ENCODE measurements around the gene P2RY2. TPM values are rescaled to one million over a fixed set of nuclear protein-coding genes. Genes with fewer than 3 reads are reported as not detected.

P2RY2 gene
- total and polyA plus RNA-seq, 2 donors (not counting 1 experiment from before 2014, with no cell fraction given): 0.05 to 0.17 TPM

GRCh38 chr11:73280626-73281025, 62.5 kb downstream of the P2RY2 start:
- DNase-seq (ENCODE audit: low read depth in 2 of 2): no peak
- Histone ChIP-seq H3K27ac (ENCODE audit: insufficient read depth, low read length) (no peak overlapping the region), H3K9ac (ENCODE audit: insufficient read depth, low read length) (no peak overlapping the region), H3K27me3 (ENCODE audit: control insufficient read depth, insufficient read depth, low read length) (peaks cover 7% of the 10 kb centered on the region), H3K4me3 (replicated peaks in 1 of 4; ENCODE audit: control extremely low read depth in 1 of 4, insufficient read depth in 1 of 4, low read depth in 3 of 4, low read length in 4 of 4) (no peak overlapping the region), H3K4me2 (ENCODE audit: extremely low read depth, insufficient read depth, low read length) (no peak overlapping the region), H4K20me1 (ENCODE audit: control insufficient read depth, extremely low read depth, insufficient read depth, low read length) (no peaks in the 10 kb centered on the region), H3K79me2 (ENCODE audit: control insufficient read depth, insufficient read depth, low read length) (no peaks in the 10 kb centered on the region), H3K9me3 (ENCODE audit: control insufficient read depth, insufficient read depth, low read depth, low read length) (no peaks in the 10 kb centered on the region), H2AFZ (ENCODE audit: low read length) (no peak overlapping the region), H3K36me3 (ENCODE audit: control insufficient read depth, insufficient read depth, low read length) (no peaks in the 10 kb centered on the region), H3K4me1 (ENCODE audit: control insufficient read depth, extremely low read depth, insufficient read depth, low read length) (no peaks in the 10 kb centered on the region)
- TF ChIP-seq EZH2 (IDR thresholded peaks at IDR 0.05; ENCODE audit: low read length, missing control alignments): no peak
- TF ChIP-seq, protein P1, sequence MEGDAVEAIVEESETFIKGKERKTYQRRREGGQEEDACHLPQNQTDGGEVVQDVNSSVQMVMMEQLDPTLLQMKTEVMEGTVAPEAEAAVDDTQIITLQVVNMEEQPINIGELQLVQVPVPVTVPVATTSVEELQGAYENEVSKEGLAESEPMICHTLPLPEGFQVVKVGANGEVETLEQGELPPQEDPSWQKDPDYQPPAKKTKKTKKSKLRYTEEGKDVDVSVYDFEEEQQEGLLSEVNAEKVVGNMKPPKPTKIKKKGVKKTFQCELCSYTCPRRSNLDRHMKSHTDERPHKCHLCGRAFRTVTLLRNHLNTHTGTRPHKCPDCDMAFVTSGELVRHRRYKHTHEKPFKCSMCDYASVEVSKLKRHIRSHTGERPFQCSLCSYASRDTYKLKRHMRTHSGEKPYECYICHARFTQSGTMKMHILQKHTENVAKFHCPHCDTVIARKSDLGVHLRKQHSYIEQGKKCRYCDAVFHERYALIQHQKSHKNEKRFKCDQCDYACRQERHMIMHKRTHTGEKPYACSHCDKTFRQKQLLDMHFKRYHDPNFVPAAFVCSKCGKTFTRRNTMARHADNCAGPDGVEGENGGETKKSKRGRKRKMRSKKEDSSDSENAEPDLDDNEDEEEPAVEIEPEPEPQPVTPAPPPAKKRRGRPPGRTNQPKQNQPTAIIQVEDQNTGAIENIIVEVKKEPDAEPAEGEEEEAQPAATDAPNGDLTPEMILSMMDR (conservative IDR thresholded peaks at IDR 0.05 in 1 of 2, IDR thresholded peaks at IDR 0.05 in 1 of 2; ENCODE audit: low read depth in 1 of 2, low read length in 2 of 2): no peak

DNA sequence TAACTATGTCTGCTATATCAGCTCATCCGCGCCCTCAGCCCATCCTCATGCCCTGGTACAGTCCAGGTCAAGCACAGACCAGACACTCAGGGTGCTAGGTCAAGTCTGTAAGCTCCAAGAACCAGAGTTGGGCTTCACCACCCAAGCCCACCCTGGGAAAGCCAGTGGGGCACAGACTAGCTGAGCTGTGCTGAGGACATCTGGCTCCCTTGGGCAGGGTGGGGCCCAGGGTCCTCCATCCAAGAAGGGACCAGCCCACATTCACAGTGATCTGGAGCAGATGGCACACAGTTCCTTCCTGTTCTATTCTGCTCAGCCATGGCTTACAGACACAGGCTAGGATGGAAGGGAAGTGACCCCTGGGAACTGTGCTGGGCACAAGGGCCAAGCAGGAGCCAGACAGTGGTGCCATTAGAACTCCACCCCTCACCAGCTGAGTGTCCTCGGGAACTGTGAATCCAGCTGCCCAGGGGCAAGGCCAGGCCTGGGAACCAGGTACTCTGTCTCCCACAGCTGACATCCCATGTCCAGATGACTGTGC, 63.2 kb downstream of the P2RY2 start:
- Histone ChIP-seq H3K27me3 (ENCODE audit: control insufficient read depth, insufficient read depth, low read length) (peaks cover 6% of the 10 kb centered on the region), H3K36me3 (ENCODE audit: control insufficient read depth, insufficient read depth, low read length) (no peaks in the 10 kb centered on the region), H3K79me2 (ENCODE audit: control insufficient read depth, insufficient read depth, low read length) (no peaks in the 10 kb centered on the region), H3K9ac (ENCODE audit: insufficient read depth, low read length) (no peak overlapping the region), H3K4me2 (ENCODE audit: extremely low read depth, insufficient read depth, low read length) (no peak overlapping the region), H3K4me1 (ENCODE audit: control insufficient read depth, extremely low read depth, insufficient read depth, low read length) (no peaks in the 10 kb centered on the region), H2AFZ (ENCODE audit: low read length) (no peak overlapping the region), H3K9me3 (ENCODE audit: control insufficient read depth, insufficient read depth, low read depth, low read length) (no peaks in the 10 kb centered on the region), H3K27ac (ENCODE audit: insufficient read depth, low read length) (no peak overlapping the region), H4K20me1 (ENCODE audit: control insufficient read depth, extremely low read depth, insufficient read depth, low read length) (no peaks in the 10 kb centered on the region), H3K4me3 (replicated peaks in 1 of 4; ENCODE audit: control extremely low read depth in 1 of 4, insufficient read depth in 1 of 4, low read depth in 3 of 4, low read length in 4 of 4) (no peak overlapping the region)
- DNase-seq (ENCODE audit: low read depth in 2 of 2): no peak
- no peak for TF ChIP-seq EZH2 (IDR thresholded peaks at IDR 0.05; ENCODE audit: low read length, missing control alignments)
- TF ChIP-seq, protein P1 (conservative IDR thresholded peaks at IDR 0.05 in 1 of 2, IDR thresholded peaks at IDR 0.05 in 1 of 2; ENCODE audit: low read depth in 1 of 2, low read length in 2 of 2): no peak

DNA sequence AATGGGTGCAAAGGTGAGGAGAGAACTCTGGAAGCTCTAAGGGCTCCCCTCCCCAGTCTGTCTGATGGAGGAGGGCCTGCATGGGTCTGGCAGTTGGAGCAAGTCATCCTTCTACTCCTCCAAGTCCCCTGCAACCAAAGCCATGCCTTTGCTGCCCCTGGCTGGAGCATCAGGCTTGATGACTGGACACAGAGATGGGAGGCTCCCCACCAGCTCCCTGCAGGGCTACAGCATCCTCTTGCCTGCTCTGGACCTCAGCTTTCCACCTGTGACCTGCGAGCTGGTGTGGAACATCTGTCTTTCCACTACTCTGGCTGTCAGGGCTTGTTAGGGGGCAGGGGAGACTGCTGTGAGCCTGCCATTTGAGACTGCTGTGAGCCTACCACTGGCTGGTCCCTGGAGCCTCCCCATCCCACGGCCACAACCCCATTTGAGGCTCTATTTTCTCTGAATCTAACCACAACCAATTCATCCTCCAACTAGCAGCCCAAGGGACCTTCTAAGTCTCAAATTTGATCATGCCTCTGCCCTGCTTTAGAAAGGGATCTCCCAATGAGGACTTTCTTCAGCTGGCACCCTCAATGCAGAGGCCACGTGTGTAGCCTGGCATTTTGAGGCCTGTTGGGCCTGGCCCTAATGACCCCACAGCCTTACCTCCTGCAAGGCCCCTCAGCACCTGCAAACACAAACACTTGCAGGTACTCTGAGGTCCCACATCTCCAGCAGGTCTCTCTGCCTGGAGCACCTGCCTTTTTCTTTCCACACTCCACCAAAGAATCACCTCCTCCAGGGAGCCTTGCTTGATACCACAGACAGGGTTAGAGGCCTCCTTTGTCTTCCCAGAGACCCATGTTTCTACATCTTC, 63.9 kb downstream of the P2RY2 start:
- no peak for DNase-seq (ENCODE audit: low read depth in 2 of 2)
- TF ChIP-seq, protein P1 (conservative IDR thresholded peaks at IDR 0.05 in 1 of 2, IDR thresholded peaks at IDR 0.05 in 1 of 2; ENCODE audit: low read depth in 1 of 2, low read length in 2 of 2): no peak
- Histone ChIP-seq H3K27me3 (ENCODE audit: control insufficient read depth, insufficient read depth, low read length) (peaks cover 6% of the 10 kb centered on the region), H3K79me2 (ENCODE audit: control insufficient read depth, insufficient read depth, low read length) (no peaks in the 10 kb centered on the region), H4K20me1 (ENCODE audit: control insufficient read depth, extremely low read depth, insufficient read depth, low read length) (no peaks in the 10 kb centered on the region), H2AFZ (ENCODE audit: low read length) (no peak overlapping the region), H3K9ac (ENCODE audit: insufficient read depth, low read length) (no peak overlapping the region), H3K4me1 (ENCODE audit: control insufficient read depth, extremely low read depth, insufficient read depth, low read length) (no peaks in the 10 kb centered on the region), H3K4me2 (ENCODE audit: extremely low read depth, insufficient read depth, low read length) (no peak overlapping the region), H3K36me3 (ENCODE audit: control insufficient read depth, insufficient read depth, low read length) (no peaks in the 10 kb centered on the region), H3K27ac (ENCODE audit: insufficient read depth, low read length) (no peak overlapping the region), H3K4me3 (replicated peaks in 1 of 4; ENCODE audit: control extremely low read depth in 1 of 4, insufficient read depth in 1 of 4, low read depth in 3 of 4, low read length in 4 of 4) (no peak overlapping the region), H3K9me3 (ENCODE audit: control insufficient read depth, insufficient read depth, low read depth, low read length) (no peaks in the 10 kb centered on the region)
